DLD1 (cell line): ENCODE data around the gene HOXD10.

Experiments
- in situ Hi-C: cut with HindIII; loops from 2 replicates; pipeline ENCODE4 v1.10.0; 2017; ENCODE audit warnings: low sequenced_read_pairs

HOXD10 gene

DNA sequence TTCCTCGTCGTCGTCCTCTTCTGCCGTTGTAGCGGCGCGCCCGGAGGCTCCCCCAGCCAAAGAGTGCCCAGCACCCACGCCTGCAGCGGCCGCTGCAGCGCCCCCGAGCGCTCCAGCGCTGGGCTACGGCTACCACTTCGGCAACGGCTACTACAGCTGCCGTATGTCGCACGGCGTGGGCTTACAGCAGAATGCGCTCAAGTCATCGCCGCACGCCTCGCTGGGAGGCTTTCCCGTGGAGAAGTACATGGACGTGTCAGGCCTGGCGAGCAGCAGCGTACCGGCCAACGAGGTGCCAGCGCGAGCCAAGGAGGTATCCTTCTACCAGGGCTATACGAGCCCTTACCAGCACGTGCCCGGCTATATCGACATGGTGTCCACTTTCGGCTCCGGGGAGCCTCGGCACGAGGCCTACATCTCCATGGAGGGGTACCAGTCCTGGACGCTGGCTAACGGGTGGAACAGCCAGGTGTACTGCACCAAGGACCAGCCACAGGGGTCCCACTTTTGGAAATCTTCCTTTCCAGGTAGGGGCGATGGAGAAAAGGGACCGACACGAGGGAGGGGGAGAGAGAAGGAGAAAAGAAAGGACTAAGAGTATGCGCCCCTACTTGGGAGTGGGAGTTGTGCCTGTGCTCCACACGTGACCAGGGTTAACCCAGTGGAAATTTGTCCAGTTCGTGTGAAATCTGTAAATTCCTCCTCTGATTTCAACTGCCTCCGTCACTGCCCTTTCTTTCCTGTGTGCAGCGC lies 23.3 kb upstream of the HOXD10 start:
- in situ Hi-C loops, result loop anchor here (10.0 kb wide), 1 partner anchor 719 kb away; no protein-coding TSS in a partner anchor

DNA sequence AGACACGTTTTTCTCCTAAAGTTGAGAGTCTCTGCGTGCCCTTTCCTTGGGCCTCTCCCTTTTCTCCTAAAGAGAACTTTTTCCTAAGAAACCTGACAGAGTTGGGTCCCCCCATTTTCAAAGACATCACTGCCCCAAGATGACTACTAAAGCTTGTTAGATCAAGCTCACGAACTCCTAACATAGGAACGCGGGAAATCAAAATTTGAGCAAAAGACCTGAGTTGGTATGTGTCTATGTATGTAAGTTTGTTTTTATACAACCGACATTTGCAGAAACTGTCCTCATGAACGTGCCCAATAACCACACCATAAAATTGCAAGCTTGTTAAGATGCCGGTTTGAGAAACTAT lies 22.7 kb upstream of the HOXD10 start:
- in situ Hi-C loops, result loop anchor here (10.0 kb wide), 1 partner anchor 719 kb away; no protein-coding TSS in a partner anchor

DNA sequence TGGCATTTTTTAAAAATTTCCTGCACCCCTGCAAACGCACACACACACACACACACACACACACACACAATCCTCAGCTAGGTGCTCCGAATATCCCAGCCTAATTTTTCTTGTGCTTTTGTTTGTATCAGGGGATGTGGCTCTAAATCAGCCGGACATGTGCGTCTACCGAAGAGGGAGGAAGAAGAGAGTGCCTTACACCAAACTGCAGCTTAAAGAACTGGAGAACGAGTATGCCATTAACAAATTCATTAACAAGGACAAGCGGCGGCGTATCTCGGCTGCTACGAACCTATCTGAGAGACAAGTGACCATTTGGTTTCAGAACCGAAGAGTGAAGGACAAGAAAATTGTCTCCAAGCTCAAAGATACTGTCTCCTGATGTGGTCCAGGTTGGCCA lies 22.2 kb upstream of the HOXD10 start:
- in situ Hi-C loops, result loop anchor here (10.0 kb wide), 1 partner anchor 720 kb away; no protein-coding TSS in a partner anchor

DNA sequence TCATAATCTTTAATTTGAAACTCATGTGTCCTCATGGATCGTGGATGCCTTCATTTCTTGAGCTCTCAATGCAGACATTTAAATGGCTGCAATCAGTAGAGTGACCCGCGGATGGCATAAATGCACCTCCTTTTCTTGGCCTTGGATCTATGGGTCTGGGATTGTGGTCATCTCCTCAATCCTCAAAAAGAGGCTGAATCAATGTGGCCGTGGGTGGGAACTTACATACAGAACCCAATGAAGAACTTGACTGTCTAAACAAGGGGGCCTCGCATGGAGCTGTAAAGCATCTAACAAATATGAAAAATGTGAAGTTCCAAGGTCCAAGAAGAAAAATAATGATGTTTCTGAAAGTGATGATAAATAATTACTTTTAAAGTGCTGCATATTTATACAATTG lies 21.2 kb upstream of the HOXD10 start:
- in situ Hi-C loops, result loop anchor here (10.0 kb wide), 1 partner anchor 721 kb away; no protein-coding TSS in a partner anchor

DNA sequence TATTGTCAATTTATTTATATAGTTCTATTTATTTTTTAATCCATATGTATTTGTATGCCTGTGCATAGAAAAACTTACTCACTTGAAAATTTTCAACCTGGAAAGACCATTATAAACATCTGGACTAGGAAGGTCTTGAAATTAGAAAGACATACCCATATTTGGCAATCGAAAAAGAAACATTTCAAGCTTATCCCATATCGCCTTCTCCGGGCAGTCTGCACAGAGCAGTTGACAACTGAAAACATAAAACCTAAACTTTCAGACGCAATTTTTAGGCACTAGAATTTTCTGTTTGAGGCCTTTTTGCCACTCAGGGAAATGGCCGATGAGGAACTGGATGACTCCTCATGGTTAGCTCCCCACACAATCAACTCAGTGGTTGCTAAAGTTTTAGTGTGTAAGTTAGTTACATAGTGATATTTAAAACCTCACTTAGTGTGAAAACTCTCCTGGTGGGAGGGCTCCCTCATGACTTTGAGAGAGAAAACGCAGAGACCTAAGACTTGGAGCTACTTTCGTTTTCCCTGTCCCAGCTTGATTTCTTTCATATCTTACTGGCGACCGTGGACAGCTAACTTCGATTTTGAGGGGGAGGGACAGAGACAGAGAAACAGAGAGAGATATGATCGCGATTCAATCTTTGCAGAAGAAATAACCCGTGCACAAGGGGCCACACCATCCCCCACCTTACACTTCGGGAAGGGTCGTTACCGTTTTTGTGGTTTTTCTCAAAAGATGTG lies 20.2 kb upstream of the HOXD10 start:
- in situ Hi-C loops, result loop anchor here (10.0 kb wide), 1 partner anchor 722 kb away; no protein-coding TSS in a partner anchor

DNA sequence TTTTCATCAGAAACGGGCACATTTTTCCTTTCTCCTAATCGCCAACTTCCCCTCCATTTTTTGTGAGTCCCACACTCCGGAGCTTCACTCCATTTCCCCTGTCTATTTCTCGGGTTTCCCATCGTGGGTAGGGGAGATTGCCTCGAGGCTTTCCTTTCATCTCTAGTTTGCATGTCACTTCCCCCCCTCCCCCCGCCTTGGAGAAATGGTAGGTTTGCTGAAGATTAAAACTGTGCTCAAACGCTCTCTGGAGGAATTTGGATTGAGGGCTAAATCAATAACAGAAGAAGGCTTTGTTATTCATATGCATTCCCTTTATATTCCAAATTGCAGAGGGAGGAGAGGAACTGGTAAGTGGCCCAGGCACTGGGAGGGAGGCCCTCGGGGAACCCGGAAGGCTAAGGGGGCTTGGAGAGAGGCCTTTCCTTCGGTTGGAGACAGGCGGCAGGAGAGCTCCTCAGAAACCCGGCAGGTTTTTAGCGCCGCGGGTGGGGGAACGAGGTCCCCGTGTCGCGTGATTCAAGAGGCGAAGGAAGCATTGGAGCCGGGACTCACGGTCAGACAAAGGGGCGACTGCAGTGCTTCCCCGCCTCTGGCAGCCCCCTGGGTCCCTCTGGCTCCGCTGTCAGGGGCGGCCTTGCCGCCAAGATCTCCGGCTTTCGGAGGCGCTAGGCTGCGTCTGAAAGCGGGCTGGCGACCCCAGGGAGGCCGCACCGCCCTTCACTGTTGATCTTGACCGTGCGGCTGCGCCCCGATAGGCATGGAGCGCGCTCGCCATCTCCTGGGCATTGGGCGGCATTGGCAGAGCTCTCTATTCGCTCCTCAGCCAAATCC lies 19.4 kb upstream of the HOXD10 start:
- in situ Hi-C loops, result loop anchor here (10.0 kb wide), 1 partner anchor 722 kb away; no protein-coding TSS in a partner anchor

DNA sequence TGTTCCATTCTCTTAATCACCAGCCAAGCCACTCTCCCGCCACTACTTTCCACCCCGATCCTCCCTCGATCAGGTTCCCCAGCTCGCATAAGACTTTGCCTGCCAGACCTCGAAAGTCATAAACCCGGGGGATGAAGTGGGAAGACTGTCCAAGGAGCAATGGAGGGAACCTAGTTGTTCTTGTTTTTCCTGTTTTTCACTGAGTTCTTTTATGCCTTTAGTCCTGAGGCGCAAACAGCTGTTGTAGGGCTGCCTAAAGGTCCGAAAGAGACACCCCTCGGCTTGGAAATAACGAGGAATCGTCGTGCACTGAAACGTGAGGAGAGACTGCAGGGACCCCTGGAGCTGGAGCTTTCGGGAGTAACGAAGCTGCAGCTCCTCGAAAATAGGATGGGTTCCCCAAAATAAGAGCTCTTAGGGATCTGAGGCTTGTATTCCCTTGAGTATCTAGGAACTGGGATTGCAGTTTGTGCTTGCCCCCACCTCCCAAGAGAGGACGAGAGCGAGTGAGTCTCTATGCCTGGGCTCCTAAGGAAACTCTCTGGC lies 18.7 kb upstream of the HOXD10 start:
- in situ Hi-C loops, result loop anchor here (10.0 kb wide), 1 partner anchor 723 kb away; no protein-coding TSS in a partner anchor

DNA sequence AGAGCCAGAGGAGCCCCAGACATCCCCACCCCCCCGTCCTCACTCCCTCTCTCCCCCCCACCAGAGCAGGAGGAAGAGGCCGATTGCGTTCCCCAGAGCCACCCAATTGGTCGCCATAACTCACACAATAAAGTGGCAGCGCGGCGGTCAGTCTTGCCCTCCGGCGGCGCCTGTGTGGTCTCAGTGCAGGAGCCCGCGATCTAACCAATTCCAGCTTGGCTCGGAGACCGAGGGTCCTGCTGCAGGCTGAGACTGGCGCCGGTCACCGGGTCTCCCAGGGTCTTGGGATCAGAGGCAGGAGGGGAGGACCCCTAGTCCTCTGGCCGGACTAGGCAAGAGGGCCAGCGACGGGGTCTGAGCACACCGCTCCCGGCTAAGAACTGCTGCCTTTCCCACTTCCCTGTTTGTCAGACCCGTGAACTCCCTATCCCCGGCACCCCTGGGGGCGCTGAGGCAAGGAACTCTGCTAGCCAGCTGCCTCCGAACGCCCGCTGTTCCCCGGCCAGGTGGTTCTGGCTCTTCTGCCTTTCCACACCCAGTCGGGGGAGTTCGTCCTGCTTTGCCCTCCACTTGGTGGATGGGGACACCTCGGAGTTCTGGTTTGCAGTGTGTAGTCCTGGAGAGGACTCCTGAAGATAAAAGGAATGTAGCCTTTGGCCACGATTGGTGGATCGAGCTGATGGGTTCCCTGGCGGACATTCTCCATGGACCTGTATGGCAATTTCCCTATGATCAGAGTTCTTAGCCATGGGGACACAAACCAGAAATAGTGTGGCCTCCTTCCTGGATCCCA lies 18.0 kb upstream of the HOXD10 start:
- in situ Hi-C loops, result loop anchor here (10.0 kb wide), 1 partner anchor 724 kb away; no protein-coding TSS in a partner anchor

DNA sequence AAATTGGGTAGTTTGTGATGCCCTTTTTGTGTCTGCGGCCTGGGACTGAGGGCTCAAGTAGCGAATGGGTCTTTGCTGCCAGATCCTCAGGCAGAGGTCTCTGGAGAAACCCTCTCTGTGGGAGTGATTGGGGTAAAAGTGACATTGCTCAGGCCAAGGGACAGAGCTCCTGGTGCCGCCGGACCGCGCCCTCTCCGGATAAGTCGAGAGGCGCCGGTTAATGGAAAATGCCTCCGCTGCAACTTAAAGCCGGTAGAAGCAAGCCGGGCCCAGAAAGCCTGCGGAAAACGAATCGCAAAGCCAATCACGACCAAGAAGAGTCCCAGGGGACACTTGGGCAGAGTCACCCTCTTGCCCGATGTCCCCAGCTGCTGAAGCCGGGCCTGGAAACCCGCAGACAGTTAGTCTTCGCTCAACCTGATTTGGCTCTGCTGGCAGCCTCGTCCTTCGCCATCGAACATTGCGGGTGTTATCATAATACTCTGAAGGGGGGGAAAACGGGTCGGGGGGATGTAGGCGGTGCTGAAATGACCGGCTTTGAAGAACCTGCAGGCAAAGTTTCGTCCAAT lies 17.3 kb upstream of the HOXD10 start:
- in situ Hi-C loops, result loop anchor here (10.0 kb wide), 1 partner anchor 724 kb away; no protein-coding TSS in a partner anchor

DNA sequence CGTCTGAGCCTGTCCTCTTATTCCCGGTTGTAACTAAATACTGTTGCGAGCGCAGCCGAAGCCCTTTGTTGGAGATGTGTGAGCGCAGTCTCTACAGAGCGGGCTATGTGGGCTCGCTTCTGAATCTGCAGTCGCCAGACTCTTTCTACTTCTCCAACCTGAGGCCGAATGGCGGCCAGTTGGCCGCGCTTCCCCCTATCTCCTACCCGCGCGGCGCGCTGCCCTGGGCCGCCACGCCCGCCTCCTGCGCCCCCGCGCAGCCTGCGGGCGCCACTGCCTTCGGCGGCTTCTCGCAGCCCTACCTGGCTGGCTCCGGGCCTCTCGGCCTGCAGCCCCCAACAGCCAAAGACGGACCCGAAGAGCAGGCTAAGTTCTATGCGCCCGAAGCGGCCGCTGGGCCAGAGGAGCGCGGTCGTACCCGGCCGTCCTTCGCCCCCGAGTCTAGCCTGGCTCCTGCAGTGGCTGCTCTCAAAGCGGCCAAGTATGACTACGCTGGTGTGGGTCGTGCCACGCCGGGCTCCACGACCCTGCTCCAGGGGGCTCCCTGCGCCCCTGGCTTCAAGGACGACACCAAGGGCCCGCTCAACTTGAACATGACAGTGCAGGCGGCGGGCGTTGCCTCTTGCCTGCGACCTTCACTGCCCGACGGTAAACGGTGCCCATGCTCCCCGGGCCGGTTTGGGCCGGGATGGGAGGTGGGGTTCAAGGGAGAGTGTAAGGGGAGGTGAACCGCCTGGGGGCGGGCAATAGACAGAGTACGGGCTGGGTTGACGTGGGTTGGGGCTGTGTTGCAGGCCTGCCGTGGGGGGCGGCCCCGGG lies 16.6 kb upstream of the HOXD10 start, which contains the start of gene HOXD12:
Gene HOXD12 (plus strand): TSS at position 68 of the 819 bp plus-strand sequence. CDS start 7 bp downstream, at position 75.
- in situ Hi-C loops, result loop anchor here (10.0 kb wide), 1 partner anchor 725 kb away; no protein-coding TSS in a partner anchor

DNA sequence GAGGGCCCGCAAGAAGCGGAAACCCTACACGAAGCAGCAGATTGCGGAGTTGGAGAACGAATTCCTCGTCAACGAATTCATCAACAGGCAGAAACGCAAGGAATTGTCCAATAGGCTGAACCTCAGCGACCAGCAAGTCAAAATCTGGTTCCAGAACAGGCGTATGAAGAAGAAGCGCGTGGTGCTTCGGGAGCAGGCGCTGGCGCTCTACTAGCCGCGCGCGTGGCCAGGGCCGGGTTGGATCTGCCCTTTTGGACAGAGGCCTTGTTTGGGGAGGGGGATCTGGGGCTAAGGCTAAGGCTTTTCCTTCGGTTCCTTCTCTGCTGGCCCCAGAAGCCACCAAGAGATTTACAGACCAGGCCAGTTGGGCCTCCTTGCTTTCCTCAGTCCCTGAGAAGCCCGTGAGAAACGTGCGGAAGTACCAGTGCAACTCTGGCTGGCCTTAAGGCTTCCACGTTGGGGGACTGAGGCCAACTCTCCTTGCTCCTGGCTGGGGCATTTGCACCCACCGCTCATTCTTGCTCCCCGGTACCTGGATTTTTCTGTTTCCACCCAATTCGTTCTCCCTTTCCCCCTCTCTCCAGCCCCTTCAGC lies 15.9 kb upstream of the HOXD10 start:
- in situ Hi-C loops, result no loop called here

DNA sequence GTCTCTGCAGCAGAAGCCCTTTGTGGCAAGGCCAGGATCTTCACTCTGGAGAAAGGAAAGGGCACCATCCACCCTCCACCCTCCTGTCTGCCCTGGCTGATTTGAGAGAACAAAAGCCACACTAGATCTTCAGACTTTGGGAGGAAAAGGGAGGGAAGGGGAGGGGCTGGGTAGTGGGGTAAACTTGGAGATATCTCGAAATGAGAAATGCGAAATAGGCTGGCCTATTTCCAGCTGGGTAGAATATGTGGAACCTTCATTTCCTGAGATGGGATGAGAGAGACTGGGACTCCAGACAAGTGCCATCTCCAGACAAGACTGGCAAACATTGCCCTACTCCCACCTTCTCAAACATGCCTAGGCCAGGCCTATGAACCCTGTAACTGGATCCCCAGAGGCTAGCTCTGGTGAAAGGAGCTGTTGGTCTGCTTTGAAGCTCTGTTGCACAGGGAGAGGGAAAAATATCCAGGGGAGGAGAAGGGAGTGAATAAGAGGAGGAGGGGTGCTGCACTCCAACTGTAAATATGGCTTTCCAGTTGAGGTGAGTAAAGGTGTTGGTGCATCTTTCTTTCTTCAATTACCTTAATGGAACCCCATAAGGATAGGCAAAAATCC lies 15.3 kb upstream of the HOXD10 start:
- in situ Hi-C loops, result no loop called here

DNA sequence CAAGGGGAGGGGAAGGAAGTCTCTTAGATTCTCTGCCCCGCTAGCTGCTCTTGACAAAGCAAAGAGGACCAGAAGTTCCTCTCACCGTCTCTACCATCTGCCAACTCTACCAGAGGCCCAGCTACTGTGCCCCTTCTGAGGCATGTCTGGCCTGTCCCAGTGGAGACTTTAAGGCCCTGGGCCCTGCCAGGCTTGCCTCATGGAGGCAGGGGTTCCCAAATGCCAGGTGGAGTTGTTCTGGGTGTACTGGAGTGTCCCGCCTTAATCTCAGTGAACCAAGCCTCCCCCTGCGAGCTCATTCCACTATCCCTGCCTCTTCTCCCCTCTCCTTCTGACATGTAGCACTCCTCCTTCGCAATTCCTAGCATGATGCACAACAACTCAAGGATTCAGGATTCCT lies 14.7 kb upstream of the HOXD10 start:
- in situ Hi-C loops, result no loop called here

DNA sequence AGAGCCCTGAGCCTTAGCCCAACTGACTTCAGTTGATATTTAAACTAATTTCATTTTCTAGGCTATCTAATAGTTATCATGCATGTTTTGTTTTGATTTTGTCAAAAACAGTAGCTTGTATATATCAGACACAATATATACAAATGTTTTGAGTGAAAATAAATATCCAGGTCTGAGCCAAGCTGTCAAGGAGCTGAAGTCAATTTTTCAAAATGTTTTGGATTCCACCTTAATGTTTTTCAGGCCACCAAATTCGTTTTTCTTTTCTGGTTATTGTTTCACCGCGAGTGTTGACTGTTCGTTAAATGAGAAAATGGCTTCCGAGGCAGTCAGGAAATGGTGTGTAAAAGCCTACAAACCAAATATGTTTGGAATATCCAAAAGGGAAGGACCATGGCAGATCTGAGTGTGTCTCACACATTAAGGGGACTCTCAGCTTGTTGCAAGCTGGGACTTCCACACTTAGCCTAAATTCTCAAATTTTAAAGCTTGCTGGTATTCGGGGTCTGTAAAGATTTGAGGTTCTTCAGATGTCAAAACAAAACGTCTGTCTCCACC lies 14.2 kb upstream of the HOXD10 start:
- in situ Hi-C loops, result no loop called here

DNA sequence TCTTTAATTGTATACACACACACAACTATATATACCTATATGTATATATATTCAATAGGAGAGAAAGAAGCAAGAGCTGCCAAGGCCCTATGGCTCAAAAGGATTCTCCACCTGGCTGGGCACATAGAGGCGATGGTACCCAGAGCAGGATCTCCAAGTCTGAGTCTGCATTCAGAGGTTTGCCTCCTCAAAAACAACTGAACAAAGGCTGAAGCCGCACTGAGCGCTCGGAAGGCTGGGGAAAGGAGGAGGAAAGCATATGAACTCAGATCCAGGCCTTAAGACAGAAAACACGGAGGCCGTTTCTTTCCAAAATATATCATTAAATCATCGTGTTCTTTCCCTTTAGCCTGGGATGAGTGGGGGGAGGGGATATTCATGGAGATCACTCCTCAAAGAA lies 13.4 kb upstream of the HOXD10 start:
- in situ Hi-C loops, result no loop called here

DNA sequence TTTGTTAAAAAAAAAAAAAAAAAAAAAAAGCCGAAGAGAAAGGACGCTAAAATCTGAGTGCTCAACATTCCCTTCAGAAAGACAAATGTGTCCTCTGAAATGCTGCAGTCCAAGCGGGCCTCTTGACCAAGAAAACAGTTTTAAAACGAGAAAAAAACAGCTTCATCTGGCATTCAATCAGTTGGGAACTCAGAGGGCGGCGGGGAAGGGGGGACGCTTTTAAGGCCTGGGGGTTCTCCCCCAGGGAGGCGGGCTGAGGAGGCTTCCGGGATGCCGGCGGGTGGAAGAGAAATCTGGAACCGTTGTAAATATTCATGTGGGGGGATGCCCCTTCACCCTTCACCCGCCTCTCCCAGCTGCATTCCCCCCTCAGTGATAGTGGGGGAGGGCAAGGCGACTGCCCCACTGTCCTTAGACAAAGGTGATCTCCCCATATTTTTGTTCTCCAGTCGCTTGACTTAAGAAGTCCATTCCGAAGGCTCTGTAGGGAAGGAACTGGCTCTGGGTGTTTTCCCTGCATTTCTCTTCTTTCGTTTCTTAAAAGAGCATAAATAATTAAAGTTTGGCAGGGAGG lies 12.7 kb upstream of the HOXD10 start:
- in situ Hi-C loops, result no loop called here
